H1 (cell line): ENCODE data around the gene NUPR1. TPM values are rescaled to one million over a fixed set of nuclear protein-coding genes. Genes with fewer than 3 reads are reported as not detected.

ENCODE experiments used
- ATF3 ChIP-seq: IDR thresholded peaks from 2 replicates; pipeline ENCODE4 v1.6.1; 2011; ENCODE audit warnings: low read depth, mild to moderate bottlenecking, low read length; ENCODE audit not compliant: insufficient read depth
- RNF2 ChIP-seq: fragments of 200-900, 300-1000 bp; sonication (generic); IDR thresholded peaks from 2 replicates; pipeline ENCODE4 v1.7.1; 2016; ENCODE audit warnings: borderline replicate concordance, low read depth, mild to moderate bottlenecking, antibody characterized with exemption, low read length; ENCODE audit not compliant: poor library complexity, severe bottlenecking; ENCODE audit errors: missing control alignments
- SAP30 ChIP-seq: fragments of 300-600 bp; sonication (generic); IDR thresholded peaks from 2 replicates; pipeline ENCODE4 v1.7.1; 2012; ENCODE audit warnings: low read length, moderate library complexity, mild to moderate bottlenecking, inconsistent platforms; ENCODE audit not compliant: insufficient read depth, insufficient replicate concordance
- ZNF274 ChIP-seq: IDR thresholded peaks from 2 replicates; pipeline ENCODE4 v1.7.0; 2012; ENCODE audit warnings: low read length, borderline replicate concordance; ENCODE audit errors: extremely low read depth
- polyA plus RNA-seq, 7 experiments: library from polyadenylated mRNA; depleted of rRNA in 3 of 7; stranded (reverse) in 5 of 7; unstranded in 2 of 7; fragments of >200 nt in 5 of 7; fragments of 200-250 nt in 2 of 7; gene quantifications; 1 replicate in 5 of 7; 2 replicates in 1 of 7; 4 replicates in 1 of 7; pipeline versions ENCODE4 v1.2.1 to v1.2.3, GENCODE V29; 2011 to 2013; ENCODE audit warnings: missing spikeins in 2 of 7, mixed read lengths in 2 of 7
- total RNA-seq: library from RNA; stranded (reverse); fragmentation: NEBNext Ultra II Directional; extraction: Animal tissue kit (Norgen Biotek cat#: 25700); gene quantifications from 2 replicates; pipeline ENCODE4 v1.2.1, GENCODE V29; 2021

The NUPR1 gene
- total and polyA plus RNA-seq, 2 of the 8 experiments (the other 6 are each of a cell fraction or from before 2014, with no cell fraction given): 0.17 to 0.20 TPM

GRCh38 chr16:28569021-28569420 lies 30.2 kb upstream of the NUPR1 start (continued):
- TF ChIP-seq RNF2 (no peak), SAP30 (no peak), ZNF274 (no peak), ATF3 (no peak)
